IMR-90 (cell line): ENCODE results near the gene ITFG1. TPM values are rescaled to one million over a fixed set of nuclear protein-coding genes. Genes with fewer than 3 reads are reported as not detected.
A peak's percentile ranks its signal among the peaks of the same experiment; 100 is the strongest.

Experiments
- ATAC-seq: fragments of 200-7000 bp; cut with Tn5 transposase; 2 replicates; pipeline ENCODE4 v1.9.1; 2020; ENCODE audit warnings: low read depth, mild to moderate bottlenecking, moderate library complexity
- BruUV-seq: library from RNA; stranded (reverse); fragments of 400-500 nt; replicated peaks from 2 replicates; lab custom pipeline; 2021; lab: Mats Ljungman, UMichigan
- CTCF ChIA-PET: fragments of 300-600 bp; formaldehyde crosslinking; extraction: SDS; loops from one replicate; lab custom pipeline; 2021; ENCODE audit warnings: antibody characterized with exemption; lab: Yijun Ruan, JAX
- POLR2A ChIA-PET: fragments of 300-600 bp; sonication (Branson Sonifier 250); formaldehyde crosslinking; loops from one replicate; lab custom pipeline; 2022; ENCODE audit warnings: antibody characterized with exemption; ENCODE audit not compliant: unreplicated experiment; lab: Charles Lee
- DNase-seq: peaks from one replicate; pipeline ENCODE4 v3.0.0; 2013
- H2AFZ ChIP-seq: replicated peaks from 2 replicates; pipeline ENCODE3; 2013; ENCODE audit warnings: low read length, mild to moderate bottlenecking; ENCODE audit not compliant: poor library complexity
- H2AK5ac ChIP-seq: 2 replicates; pipeline ENCODE4 v1.6.1; 2013; ENCODE audit warnings: low read depth, low read length, inconsistent platforms
- H2AK9ac ChIP-seq: replicated peaks from 2 replicates; pipeline ENCODE3; 2013; ENCODE audit warnings: mild to moderate bottlenecking, low read depth, low read length, moderate library complexity; ENCODE audit not compliant: poor library complexity
- H2BK120ac ChIP-seq: 2 replicates; pipeline ENCODE4 v1.6.1; 2013; ENCODE audit warnings: low read depth, low read length, inconsistent platforms
- H2BK15ac ChIP-seq: 3 replicates; pipeline ENCODE4 v1.6.1; 2013; ENCODE audit warnings: low read depth, low read length, inconsistent platforms
- H2BK20ac ChIP-seq: 2 replicates; pipeline ENCODE4 v1.6.1; 2013; ENCODE audit warnings: low read depth, mild to moderate bottlenecking, inconsistent platforms, low read length, moderate library complexity
- H2BK5ac ChIP-seq: 2 replicates; pipeline ENCODE4 v1.6.1; 2013; ENCODE audit warnings: mild to moderate bottlenecking, low read depth, low read length, inconsistent platforms; ENCODE audit not compliant: poor library complexity, severe bottlenecking
- H3K14ac ChIP-seq: replicated peaks from 2 replicates; pipeline ENCODE4 v1.6.1; 2013; ENCODE audit warnings: low read depth, low read length, inconsistent platforms
- H3K18ac ChIP-seq: 2 replicates; pipeline ENCODE4 v1.6.1; 2013; ENCODE audit warnings: low read depth, low read length, control low read depth
- H3K23ac ChIP-seq: 2 replicates; pipeline ENCODE4 v1.6.1; 2013; ENCODE audit warnings: low read depth, low read length, inconsistent platforms
- H3K27ac ChIP-seq: 2 replicates; pipeline ENCODE4 v1.5.1; 2013; ENCODE audit warnings: mild to moderate bottlenecking, control low read depth, low read length; ENCODE audit not compliant: insufficient read depth
- H3K27me3 ChIP-seq: 2 replicates; pipeline ENCODE4 v1.6.1; 2013; ENCODE audit warnings: low read length; ENCODE audit not compliant: control insufficient read depth, insufficient read depth
- H3K36me3 ChIP-seq: 2 replicates; pipeline ENCODE4 v1.6.1; 2013; ENCODE audit warnings: low read length, mixed read lengths; ENCODE audit not compliant: control insufficient read depth, insufficient read depth
- H3K4ac ChIP-seq: 2 replicates; pipeline ENCODE4 v1.6.1; 2013; ENCODE audit warnings: low read depth, low read length, inconsistent platforms
- H3K4me1 ChIP-seq: 2 replicates; pipeline ENCODE4 v1.6.1; 2013; ENCODE audit warnings: low read length, mixed read lengths; ENCODE audit not compliant: control insufficient read depth, insufficient read depth
- H3K4me2 ChIP-seq: 2 replicates; pipeline ENCODE4 v1.6.1; 2013; ENCODE audit warnings: low read depth, mild to moderate bottlenecking, control low read depth, low read length, moderate library complexity
- H3K4me3 ChIP-seq: 2 replicates; pipeline ENCODE4 v1.5.1; 2013; ENCODE audit warnings: low read depth, mild to moderate bottlenecking, control low read depth, low read length, moderate library complexity; ENCODE audit not compliant: insufficient read depth
- H3K56ac ChIP-seq: 2 replicates; pipeline ENCODE4 v1.6.1; 2013; ENCODE audit warnings: low read length, inconsistent platforms; ENCODE audit not compliant: insufficient read depth; ENCODE audit errors: extremely low read depth
- H3K79me1 ChIP-seq, 2 experiments: 2 replicates each; pipeline ENCODE4 v1.6.1; 2013; ENCODE audit warnings: low read length in 2 of 2, inconsistent platforms in 1 of 2, low read depth in 1 of 2
- H3K9ac ChIP-seq: 2 replicates; pipeline ENCODE4 v1.6.1; 2013; ENCODE audit warnings: low read depth, low read length, control low read depth
- H3K9me1 ChIP-seq: 2 replicates; pipeline ENCODE4 v1.6.1; 2013; ENCODE audit warnings: low read length, inconsistent platforms; ENCODE audit not compliant: insufficient read depth
- H3K9me3 ChIP-seq: 2 replicates; pipeline ENCODE4 v1.6.1; 2013; ENCODE audit warnings: low read length; ENCODE audit not compliant: control insufficient read depth, insufficient read depth
- H4K20me1 ChIP-seq: 2 replicates; pipeline ENCODE4 v1.6.1; 2013; ENCODE audit warnings: low read length, inconsistent platforms; ENCODE audit not compliant: insufficient read depth
- H4K5ac ChIP-seq: 2 replicates; pipeline ENCODE4 v1.6.1; 2013; ENCODE audit warnings: mild to moderate bottlenecking, low read depth, low read length, control low read depth
- H4K8ac ChIP-seq, 2 experiments: 2 replicates each; pipeline ENCODE4 v1.6.1; 2013; ENCODE audit warnings: low read depth in 2 of 2, low read length in 2 of 2, control low read depth in 1 of 2, inconsistent platforms in 1 of 2
- H4K91ac ChIP-seq: 2 replicates; pipeline ENCODE4 v1.6.1; 2013; ENCODE audit warnings: low read depth, low read length, inconsistent platforms; ENCODE audit not compliant: insufficient read depth
- BHLHE40 ChIP-seq: fragments of 150-350 bp; IDR thresholded peaks from 2 replicates; pipeline ENCODE4 v1.6.1; 2016; ENCODE audit warnings: mild to moderate bottlenecking, low read depth, low read length
- CEBPB ChIP-seq: IDR thresholded peaks from 2 replicates; pipeline ENCODE4 v1.6.1; 2012; ENCODE audit warnings: low read depth, low read length, improper control_type of control experiment
- ELK1 ChIP-seq: fragments of 150-350 bp; IDR thresholded peaks from 2 replicates; pipeline ENCODE4 v1.6.1; 2016; ENCODE audit warnings: low read depth, mild to moderate bottlenecking, low read length, moderate library complexity, borderline replicate concordance
- FOS ChIP-seq: fragments of 150-350 bp; IDR thresholded peaks from 2 replicates; pipeline ENCODE4 v1.6.1; 2016; ENCODE audit warnings: low read depth, low read length
- MXI1 ChIP-seq: IDR thresholded peaks from 2 replicates; pipeline ENCODE4 v1.6.1; 2012; ENCODE audit warnings: low read depth, mild to moderate bottlenecking, low read length, moderate library complexity, borderline replicate concordance
- NFE2L2 ChIP-seq: fragments of 150-350 bp; IDR thresholded peaks from 2 replicates; pipeline ENCODE4 v1.6.1; 2016; ENCODE audit warnings: low read depth, mild to moderate bottlenecking, low read length
- POLR2A ChIP-seq: IDR thresholded peaks from 2 replicates; pipeline ENCODE4 v1.6.1; 2012; ENCODE audit warnings: mild to moderate bottlenecking, low read depth, low read length
- RAD21 ChIP-seq: IDR thresholded peaks from 2 replicates; pipeline ENCODE4 v1.6.1; 2012; ENCODE audit warnings: low read length, improper control_type of control experiment
- RCOR1 ChIP-seq: IDR thresholded peaks from 2 replicates; pipeline ENCODE4 v1.6.1; 2012; ENCODE audit warnings: mild to moderate bottlenecking, low read length, improper control_type of control experiment; ENCODE audit not compliant: insufficient replicate concordance
- RFX5 ChIP-seq: IDR thresholded peaks from 2 replicates; pipeline ENCODE4 v1.8.0; 2012; ENCODE audit warnings: low read depth, mild to moderate bottlenecking, low read length, moderate library complexity
- SMC3 ChIP-seq: fragments of 150-350 bp; IDR thresholded peaks from 2 replicates; pipeline ENCODE4 v1.6.1; 2016; ENCODE audit warnings: low read depth, mild to moderate bottlenecking, antibody characterized with exemption, low read length, moderate library complexity
- USF2 ChIP-seq: fragments of 150-350 bp; IDR thresholded peaks from 2 replicates; pipeline ENCODE4 v1.6.1; 2017; ENCODE audit warnings: mild to moderate bottlenecking, antibody characterized with exemption, low read length, low read depth
- WGBS, 2 experiments: methylation state at CpG; one replicate each; pipeline versions ENCODE4 v1.1.5 to v1.1.7; 2013; ENCODE audit warnings: missing lambda C conversion rate in 2 of 2; ENCODE audit not compliant: insufficient read length in 1 of 2; ENCODE audit errors: extremely low coverage in 2 of 2; 5-methylcytosine and 5-hydroxymethylcytosine counted together
- dilution Hi-C: fragments of 300-500 bp; cut with HindIII; formaldehyde crosslinking; loops from one replicate; pipeline ENCODE4 v1.14.3; 2018; ENCODE audit warnings: low sequenced_read_pairs; ENCODE audit not compliant: unreplicated experiment
- in situ Hi-C: fragments of 300-500 bp; cut with MboI; formaldehyde crosslinking; loops from 3 replicates; pipeline ENCODE4 v1.14.3; 2019; ENCODE audit warnings: low sequenced_read_pairs, inconsistent platforms, mixed read lengths
- intact Hi-C: fragments of 100-400 bp; cut with micrococcal nuclease; formaldehyde crosslinking; loops from 2 replicates; pipeline ENCODE4 v1.10.0; 2022
- polyA plus RNA-seq, 3 experiments: library from polyadenylated mRNA; depleted of rRNA; stranded (reverse); fragments of >200 nt; gene quantifications; 2 replicates each; pipeline ENCODE4 v1.2.3, GENCODE V29; 2012; ENCODE audit warnings: low replicate concordance in 1 of 3
- total RNA-seq: library from RNA; depleted of rRNA; stranded (reverse); fragments of >200 nt; gene quantifications from 2 replicates; pipeline ENCODE4 v1.2.3, GENCODE V29; 2012
- TF ChIP-seq, protein P1 (sequence below): conservative IDR thresholded peaks from 2 replicates; pipeline ENCODE4 v1.5.1; 2012; ENCODE audit warnings: mild to moderate bottlenecking, low read depth, low read length, improper control_type of control experiment

ITFG1 gene
- total and polyA plus RNA-seq, 2 of the 4 experiments (the other 2 are of a cell fraction), result 54.3 to 60.4 TPM

DNA sequence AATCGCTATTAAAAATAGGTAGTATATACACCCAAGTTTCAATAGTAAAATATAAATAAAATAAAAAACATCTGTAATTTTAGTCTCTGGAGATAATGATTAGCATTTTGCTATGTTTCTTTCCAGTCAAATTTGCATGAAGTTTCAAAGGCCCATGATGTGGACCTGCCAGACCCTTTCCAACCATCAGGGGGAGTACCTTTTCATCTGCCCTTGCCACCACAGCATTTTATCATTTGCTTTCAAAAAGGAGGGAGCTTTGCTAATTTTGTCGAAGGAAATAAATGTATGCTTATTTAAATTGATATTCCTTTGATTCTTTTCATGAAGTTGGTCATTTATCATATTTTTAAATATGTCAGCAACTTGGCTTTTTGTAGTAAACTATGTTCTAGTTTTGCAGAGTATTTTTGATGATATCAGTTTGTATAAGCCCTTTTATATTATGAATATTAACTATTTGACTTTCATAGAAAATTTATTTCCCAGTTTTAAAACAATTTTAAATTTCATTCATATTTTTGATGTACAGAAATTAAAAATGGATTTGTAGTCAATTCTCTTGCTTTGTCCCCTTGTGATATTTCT is 201.9 kb downstream of the ITFG1 start:
- Histone ChIP-seq H2BK5ac (no peak overlapping the region), H3K9me3 (no peaks in the 10 kb centered on the region), H2BK120ac (no peak overlapping the region), H3K36me3 (peaks cover 3% of the 10 kb centered on the region; the same call in 1 of the 2 replicates), H3K9me1 (peaks cover 4% of the 10 kb centered on the region; the same call in 1 of the 2 replicates), H3K27me3 (no peaks in the 10 kb centered on the region), H3K56ac (no peak overlapping the region), H4K8ac (no peak overlapping the region), H2AFZ (no peak overlapping the region), H3K4me3 (no peak overlapping the region), H2AK5ac (no peak overlapping the region), H4K5ac (no peak overlapping the region), H3K9ac (no peak overlapping the region), H3K79me1 (no peaks in the 10 kb centered on the region), H4K20me1 (no peaks in the 10 kb centered on the region), H2AK9ac (no peak overlapping the region), H3K4ac (no peak overlapping the region), H3K4me1 (no peaks in the 10 kb centered on the region), H3K14ac (no peak overlapping the region), H4K91ac (no peak overlapping the region), H3K23ac (no peak overlapping the region), H3K18ac (no peak overlapping the region), H2BK20ac (no peak overlapping the region), H2BK15ac (no peak overlapping the region), H3K4me2 (no peak overlapping the region), H3K27ac (no peak overlapping the region)
- in situ Hi-C loops (no loop called here), dilution Hi-C loops (no loop called here), intact Hi-C loops (no loop called here)
- ChIA-PET POLR2A (no interaction called here), CTCF (interaction anchor here (0.6 to 0.7 kb wide), 3 partner anchors 9 to 18 kb away, joined by 3 to 4 read pairs (median 3); no protein-coding TSS in a partner anchor)
- no TSS peak for BruUV-seq
- WGBS, 2 experiments, result no CpG with 5 or more reads among the region's 2 CpGs
- DNase-seq (peak; percentile 14), ATAC-seq (peak; percentile 29; the same call in 1 of the 2 replicates)
- TF ChIP-seq SMC3 (peak; percentile 61), NFE2L2 (no peak), RCOR1 (no peak), BHLHE40 (no peak), CEBPB (no peak), USF2 (no peak), ELK1 (no peak), MXI1 (no peak), POLR2A (no peak), FOS (no peak), RFX5 (no peak), RAD21 (peak; percentile 59)
- TF ChIP-seq, protein P1, sequence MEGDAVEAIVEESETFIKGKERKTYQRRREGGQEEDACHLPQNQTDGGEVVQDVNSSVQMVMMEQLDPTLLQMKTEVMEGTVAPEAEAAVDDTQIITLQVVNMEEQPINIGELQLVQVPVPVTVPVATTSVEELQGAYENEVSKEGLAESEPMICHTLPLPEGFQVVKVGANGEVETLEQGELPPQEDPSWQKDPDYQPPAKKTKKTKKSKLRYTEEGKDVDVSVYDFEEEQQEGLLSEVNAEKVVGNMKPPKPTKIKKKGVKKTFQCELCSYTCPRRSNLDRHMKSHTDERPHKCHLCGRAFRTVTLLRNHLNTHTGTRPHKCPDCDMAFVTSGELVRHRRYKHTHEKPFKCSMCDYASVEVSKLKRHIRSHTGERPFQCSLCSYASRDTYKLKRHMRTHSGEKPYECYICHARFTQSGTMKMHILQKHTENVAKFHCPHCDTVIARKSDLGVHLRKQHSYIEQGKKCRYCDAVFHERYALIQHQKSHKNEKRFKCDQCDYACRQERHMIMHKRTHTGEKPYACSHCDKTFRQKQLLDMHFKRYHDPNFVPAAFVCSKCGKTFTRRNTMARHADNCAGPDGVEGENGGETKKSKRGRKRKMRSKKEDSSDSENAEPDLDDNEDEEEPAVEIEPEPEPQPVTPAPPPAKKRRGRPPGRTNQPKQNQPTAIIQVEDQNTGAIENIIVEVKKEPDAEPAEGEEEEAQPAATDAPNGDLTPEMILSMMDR, result peak; percentile 48
